ENCODE measurements around the gene NDUFA8.
A peak's percentile ranks its signal among the peaks of the same experiment; 100 is the strongest.

Gene NDUFA8

DNA sequence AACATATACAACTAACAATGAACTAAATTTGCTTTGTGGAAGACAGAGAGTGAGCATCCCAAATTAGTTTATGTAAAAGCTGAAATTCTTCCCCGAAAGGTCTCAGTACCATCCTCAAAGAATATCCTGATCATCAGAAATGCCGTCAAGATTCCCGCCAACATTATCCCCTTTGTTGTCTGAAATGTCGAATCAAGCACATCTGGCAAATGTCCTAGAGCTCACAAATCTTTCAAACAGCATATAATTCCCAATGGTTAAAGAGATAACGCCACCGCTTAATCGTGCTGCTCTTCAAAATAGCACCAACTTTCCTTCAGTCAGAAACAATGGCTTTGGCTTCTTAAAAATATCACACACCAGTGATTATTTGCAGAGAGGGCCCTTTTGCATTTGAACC is 23.9 kb upstream of the NDUFA8 start:
- TF ChIP-seq CREB1 (IDR thresholded peaks at IDR 0.05; ENCODE audit: low read depth) (no peak), ZBTB7A (IDR thresholded peaks at IDR 0.05; ENCODE audit: low read depth) (no peak), YY1 (IDR thresholded peaks at IDR 0.05; ENCODE audit: low read depth) (no peak), CEBPB (IDR thresholded peaks at IDR 0.05) (no peak), NFIC (IDR thresholded peaks at IDR 0.05) (no peak), TAF1 (IDR thresholded peaks at IDR 0.05; ENCODE audit: low read depth) (no peak), FOXM1 (IDR thresholded peaks at IDR 0.05; ENCODE audit: borderline replicate concordance, low read depth) (no peak), TCF12 (IDR thresholded peaks at IDR 0.05; ENCODE audit: low read depth) (no peak), EP300 (IDR thresholded peaks at IDR 0.05; ENCODE audit: borderline replicate concordance) (no peak), TEAD4 (IDR thresholded peaks at IDR 0.05) (no peak), RAD21 (IDR thresholded peaks at IDR 0.05; ENCODE audit: low read depth) (no peak)
- TF ChIP-seq, protein P1, sequence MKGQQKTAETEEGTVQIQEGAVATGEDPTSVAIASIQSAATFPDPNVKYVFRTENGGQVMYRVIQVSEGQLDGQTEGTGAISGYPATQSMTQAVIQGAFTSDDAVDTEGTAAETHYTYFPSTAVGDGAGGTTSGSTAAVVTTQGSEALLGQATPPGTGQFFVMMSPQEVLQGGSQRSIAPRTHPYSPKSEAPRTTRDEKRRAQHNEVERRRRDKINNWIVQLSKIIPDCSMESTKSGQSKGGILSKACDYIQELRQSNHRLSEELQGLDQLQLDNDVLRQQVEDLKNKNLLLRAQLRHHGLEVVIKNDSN (IDR thresholded peaks at IDR 0.05): no peak
- TF ChIP-seq, protein P2, sequence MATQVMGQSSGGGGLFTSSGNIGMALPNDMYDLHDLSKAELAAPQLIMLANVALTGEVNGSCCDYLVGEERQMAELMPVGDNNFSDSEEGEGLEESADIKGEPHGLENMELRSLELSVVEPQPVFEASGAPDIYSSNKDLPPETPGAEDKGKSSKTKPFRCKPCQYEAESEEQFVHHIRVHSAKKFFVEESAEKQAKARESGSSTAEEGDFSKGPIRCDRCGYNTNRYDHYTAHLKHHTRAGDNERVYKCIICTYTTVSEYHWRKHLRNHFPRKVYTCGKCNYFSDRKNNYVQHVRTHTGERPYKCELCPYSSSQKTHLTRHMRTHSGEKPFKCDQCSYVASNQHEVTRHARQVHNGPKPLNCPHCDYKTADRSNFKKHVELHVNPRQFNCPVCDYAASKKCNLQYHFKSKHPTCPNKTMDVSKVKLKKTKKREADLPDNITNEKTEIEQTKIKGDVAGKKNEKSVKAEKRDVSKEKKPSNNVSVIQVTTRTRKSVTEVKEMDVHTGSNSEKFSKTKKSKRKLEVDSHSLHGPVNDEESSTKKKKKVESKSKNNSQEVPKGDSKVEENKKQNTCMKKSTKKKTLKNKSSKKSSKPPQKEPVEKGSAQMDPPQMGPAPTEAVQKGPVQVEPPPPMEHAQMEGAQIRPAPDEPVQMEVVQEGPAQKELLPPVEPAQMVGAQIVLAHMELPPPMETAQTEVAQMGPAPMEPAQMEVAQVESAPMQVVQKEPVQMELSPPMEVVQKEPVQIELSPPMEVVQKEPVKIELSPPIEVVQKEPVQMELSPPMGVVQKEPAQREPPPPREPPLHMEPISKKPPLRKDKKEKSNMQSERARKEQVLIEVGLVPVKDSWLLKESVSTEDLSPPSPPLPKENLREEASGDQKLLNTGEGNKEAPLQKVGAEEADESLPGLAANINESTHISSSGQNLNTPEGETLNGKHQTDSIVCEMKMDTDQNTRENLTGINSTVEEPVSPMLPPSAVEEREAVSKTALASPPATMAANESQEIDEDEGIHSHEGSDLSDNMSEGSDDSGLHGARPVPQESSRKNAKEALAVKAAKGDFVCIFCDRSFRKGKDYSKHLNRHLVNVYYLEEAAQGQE (IDR thresholded peaks at IDR 0.05; ENCODE audit: low read depth): no peak

DNA sequence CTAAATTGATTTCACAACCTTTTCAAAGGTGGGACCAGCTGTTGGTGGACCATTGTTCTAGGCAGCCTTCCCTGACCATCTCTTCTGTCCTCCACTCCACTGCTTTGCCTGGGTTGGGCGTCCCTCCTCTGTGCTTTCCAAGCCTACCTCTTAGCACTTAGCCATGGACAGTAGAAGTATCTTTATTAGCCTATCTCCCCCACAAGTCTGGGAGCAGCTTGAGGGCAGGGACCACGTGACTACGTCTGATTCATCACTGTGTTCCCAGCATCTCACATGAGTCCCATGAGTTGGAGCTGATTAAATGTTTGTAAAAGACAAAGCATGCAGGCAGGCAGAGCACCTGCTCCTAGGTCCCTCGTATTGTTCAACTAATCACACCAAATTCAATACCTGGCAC is 21.1 kb upstream of the NDUFA8 start:
- TF ChIP-seq TAF1 (IDR thresholded peaks at IDR 0.05; ENCODE audit: low read depth) (no peak), CEBPB (IDR thresholded peaks at IDR 0.05) (no peak)
- TF ChIP-seq, protein P1 (IDR thresholded peaks at IDR 0.05): peak; percentile 70

DNA sequence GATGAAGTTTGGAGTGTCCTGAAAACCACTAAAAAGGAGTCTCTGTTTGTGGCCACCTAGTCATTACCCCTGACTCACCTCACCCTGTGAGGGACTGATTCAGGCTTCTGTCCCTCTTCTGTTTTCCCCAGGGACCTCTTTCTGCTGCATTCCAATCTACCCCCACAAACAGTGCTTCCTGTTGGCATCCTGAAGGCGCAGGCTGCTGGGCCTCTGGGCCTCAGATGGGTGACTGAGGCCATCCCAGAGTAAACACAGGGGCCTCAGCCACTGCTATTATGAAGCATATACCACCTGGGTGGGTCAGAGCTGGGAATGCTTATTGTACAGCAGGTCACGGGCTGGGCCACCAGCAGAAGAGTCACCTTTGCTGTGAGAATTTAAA is 20.1 kb upstream of the NDUFA8 start:
- TF ChIP-seq TCF12 (IDR thresholded peaks at IDR 0.05; ENCODE audit: low read depth) (no peak), TAF1 (IDR thresholded peaks at IDR 0.05; ENCODE audit: low read depth) (no peak), FOXM1 (IDR thresholded peaks at IDR 0.05; ENCODE audit: borderline replicate concordance, low read depth) (no peak), CREB1 (IDR thresholded peaks at IDR 0.05; ENCODE audit: low read depth) (no peak), TEAD4 (IDR thresholded peaks at IDR 0.05) (no peak), ZBTB7A (IDR thresholded peaks at IDR 0.05; ENCODE audit: low read depth) (no peak), YY1 (IDR thresholded peaks at IDR 0.05; ENCODE audit: low read depth) (no peak), RAD21 (IDR thresholded peaks at IDR 0.05; ENCODE audit: low read depth) (no peak), NFIC (IDR thresholded peaks at IDR 0.05) (no peak), EP300 (IDR thresholded peaks at IDR 0.05; ENCODE audit: borderline replicate concordance) (no peak)
- TF ChIP-seq, protein P1 (IDR thresholded peaks at IDR 0.05): no peak
- TF ChIP-seq, protein P3, sequence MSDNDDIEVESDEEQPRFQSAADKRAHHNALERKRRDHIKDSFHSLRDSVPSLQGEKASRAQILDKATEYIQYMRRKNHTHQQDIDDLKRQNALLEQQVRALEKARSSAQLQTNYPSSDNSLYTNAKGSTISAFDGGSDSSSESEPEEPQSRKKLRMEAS (IDR thresholded peaks at IDR 0.05): no peak
- TF ChIP-seq, protein P2 (IDR thresholded peaks at IDR 0.05; ENCODE audit: low read depth): no peak

DNA sequence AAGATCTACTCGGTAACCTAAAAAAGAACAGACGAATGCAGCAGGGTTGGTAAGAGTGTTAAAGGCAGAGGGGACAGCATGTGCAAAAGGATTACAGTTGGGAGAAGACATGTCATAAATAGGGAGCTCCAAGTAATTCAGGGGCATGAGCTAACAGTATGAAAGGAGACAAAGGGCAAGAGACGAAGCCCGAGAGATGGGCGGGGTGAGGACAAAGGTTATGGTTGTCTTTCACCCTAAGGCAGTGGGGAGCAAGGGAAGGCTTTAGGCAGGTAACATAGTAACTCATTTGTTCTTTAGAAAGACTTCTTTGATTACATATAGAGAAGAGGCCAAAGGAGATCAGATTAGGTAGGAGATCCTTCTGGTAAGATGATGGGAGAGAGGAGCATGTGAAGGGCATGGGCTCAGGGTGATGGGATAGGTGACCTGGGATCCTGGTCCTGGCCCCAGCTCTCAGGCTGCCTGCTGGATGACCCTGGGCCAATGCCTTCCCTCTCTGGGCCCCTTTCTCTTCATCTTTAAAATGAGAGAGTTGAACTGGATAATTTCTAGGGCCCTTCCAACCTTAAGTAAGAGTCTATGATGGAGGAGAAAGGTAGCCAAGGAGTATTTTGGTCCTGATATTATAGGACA is 19.6 kb upstream of the NDUFA8 start:
- TF ChIP-seq, protein P1 (IDR thresholded peaks at IDR 0.05): no peak
- TF ChIP-seq CREB1 (IDR thresholded peaks at IDR 0.05; ENCODE audit: low read depth): no peak
- TF ChIP-seq RAD21 (IDR thresholded peaks at IDR 0.05; ENCODE audit: low read depth): no peak
- TF ChIP-seq TAF1 (IDR thresholded peaks at IDR 0.05; ENCODE audit: low read depth): no peak

DNA sequence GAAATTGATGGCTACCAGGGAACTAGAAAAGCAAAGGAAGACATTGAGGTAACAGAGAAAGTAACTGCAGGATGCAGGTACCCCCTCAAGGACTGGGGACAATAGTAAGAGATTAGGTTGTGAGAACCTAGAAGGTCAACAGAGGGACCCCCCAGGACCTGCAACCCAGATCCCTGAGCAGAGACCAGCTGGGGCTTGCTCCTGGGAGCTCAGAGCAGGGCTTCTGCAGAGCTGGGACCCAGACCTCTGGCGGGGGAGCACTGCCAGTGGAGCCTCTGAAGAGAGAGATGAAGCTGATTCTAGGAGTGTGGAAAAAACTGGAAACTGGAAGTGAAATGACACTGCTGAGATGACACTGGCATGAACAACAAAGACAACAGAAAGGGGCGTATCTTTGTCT is 17.3 kb upstream of the NDUFA8 start:
- TF ChIP-seq ZBTB7A (IDR thresholded peaks at IDR 0.05; ENCODE audit: low read depth): no peak
- no peak for TF ChIP-seq FOXM1 (IDR thresholded peaks at IDR 0.05; ENCODE audit: borderline replicate concordance, low read depth)
- TF ChIP-seq TEAD4 (IDR thresholded peaks at IDR 0.05): no peak
- TF ChIP-seq, protein P1 (IDR thresholded peaks at IDR 0.05): no peak
- no peak for TF ChIP-seq CREB1 (IDR thresholded peaks at IDR 0.05; ENCODE audit: low read depth)
- TF ChIP-seq TAF1 (IDR thresholded peaks at IDR 0.05; ENCODE audit: low read depth): no peak
- TF ChIP-seq NFIC (IDR thresholded peaks at IDR 0.05): no peak

Measured in Ishikawa (cell line).